Neutrophil (primary cell): ENCODE measurements around the gene NUP133.

Source experiments
- H3K27ac ChIP-seq: fragments of 200-600 bp; sonication (generic); 2 replicates; pipeline ENCODE4 v1.5.1; 2016; ENCODE audit warnings: mild to moderate bottlenecking, moderate library complexity
- H3K27me3 ChIP-seq: fragments of 200-600 bp; sonication (generic); 2 replicates; pipeline ENCODE4 v1.6.0; 2016; ENCODE audit warnings: mild to moderate bottlenecking
- H3K36me3 ChIP-seq: fragments of 200-600 bp; sonication (generic); 2 replicates; pipeline ENCODE4 v1.5.1; 2017
- H3K4me1 ChIP-seq, 2 experiments: fragments of 200-600 bp in 1 of 2; sonication (generic) in 1 of 2; 1 replicate in 1 of 2; 2 replicates in 1 of 2; pipeline versions ENCODE4 v1.5.1 to v1.6.1; 2013 to 2016; ENCODE audit warnings: low read depth in 1 of 2, low read length in 1 of 2, mild to moderate bottlenecking in 1 of 2, moderate library complexity in 1 of 2; ENCODE audit not compliant: control insufficient read depth in 1 of 2, insufficient read depth in 1 of 2
- H3K4me3 ChIP-seq, 2 experiments: fragments of 200-600 bp in 1 of 2; sonication (generic) in 1 of 2; 1 replicate in 1 of 2; 2 replicates in 1 of 2; pipeline ENCODE4 v1.5.1; 2013 to 2016; ENCODE audit warnings: low read depth in 1 of 2, low read length in 1 of 2, mild to moderate bottlenecking in 1 of 2, moderate library complexity in 1 of 2
- H3K9me3 ChIP-seq: fragments of 200-600 bp; sonication (generic); 2 replicates; pipeline ENCODE4 v1.5.1; 2016
- CTCF ChIP-seq: fragments of 200-600 bp; sonication (generic); IDR thresholded peaks from 2 replicates; pipeline ENCODE4 v1.5.1; 2016; ENCODE audit warnings: antibody characterized with exemption

NUP133 gene

DNA sequence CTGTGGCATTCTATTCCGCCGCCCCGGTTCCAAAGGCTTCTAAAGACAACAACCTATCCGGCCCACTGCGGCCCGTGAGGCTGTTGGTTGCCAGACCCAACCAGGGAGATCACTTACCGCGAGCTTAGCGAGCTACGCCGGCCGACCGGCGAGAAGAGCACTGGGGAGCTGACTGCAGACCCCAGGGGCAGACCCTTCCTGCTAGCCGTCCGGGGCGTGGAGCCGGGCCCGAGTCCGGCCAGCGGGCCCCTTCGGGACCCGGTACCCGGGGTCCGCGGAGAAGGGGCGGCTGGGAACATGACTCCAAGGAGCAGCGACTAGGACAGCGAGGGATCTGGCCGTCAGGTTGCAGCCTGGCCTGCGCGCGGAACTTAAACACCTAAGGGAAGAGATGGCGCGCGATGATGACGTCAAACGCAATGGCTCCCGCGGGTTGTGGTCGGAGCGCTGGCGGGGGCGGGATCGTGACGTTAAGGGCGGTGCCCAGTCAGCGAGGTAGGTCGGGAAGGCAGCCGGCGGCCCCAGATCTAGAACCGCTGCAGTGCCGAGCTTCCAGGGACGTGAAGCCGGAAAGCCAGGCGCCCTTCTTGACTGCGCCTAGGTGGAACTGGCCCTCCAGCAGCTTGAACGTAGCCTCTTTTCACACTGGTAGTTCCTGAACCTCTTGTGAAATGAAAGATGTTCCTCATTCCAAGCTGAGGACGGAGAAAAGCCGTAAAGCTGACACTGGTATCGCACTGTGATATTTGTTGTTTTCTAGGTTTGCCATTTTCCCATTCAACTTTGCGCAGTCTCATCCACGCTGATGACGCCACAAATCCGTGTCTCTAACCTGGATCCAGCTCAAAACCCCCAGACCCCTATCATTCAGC, at the start of gene NUP133:
NUP133 (minus strand) TSS at position 391 of the 872 bp plus-strand sequence; CDS start at position 299, 92 bp downstream.
- Histone ChIP-seq H3K9me3 (no peaks in the 10 kb centered on the region), H3K27me3 (no peaks in the 10 kb centered on the region), H3K27ac (peak within 1 kb of the TSS; percentile 93), H3K4me3 (peak within 1 kb of the TSS; percentile 86 to 91), H3K4me1 (peaks cover 17 to 23% of the 10 kb centered on the region in 2 experiments), H3K36me3 (peaks cover 4% of the 10 kb centered on the region)
- peak; percentile 22 for TF ChIP-seq CTCF

GRCh38 chr1:229557200-229557850, 49.2 kb upstream of the NUP133 start:
- Histone ChIP-seq H3K27ac (peak overlapping the region; percentile 83), H3K4me3 (peak overlapping the region; percentile 69 to 81), H3K27me3 (no peaks in the 10 kb centered on the region), H3K9me3 (no peaks in the 10 kb centered on the region), H3K4me1 (peaks cover 35 to 38% of the 10 kb centered on the region in 2 experiments), H3K36me3 (no peaks in the 10 kb centered on the region)
- TF ChIP-seq CTCF = no peak

- no peaks in the 10 kb centered on the region for H3K27me3 ChIP-seq
- H3K4me1 ChIP-seq = peaks cover 40% of the 10 kb centered on the region in 2 experiments
- no peak for TF ChIP-seq CTCF
- no peaks in the 10 kb centered on the region for H3K36me3 ChIP-seq
- no peaks in the 10 kb centered on the region for H3K9me3 ChIP-seq
- no peak overlapping the region for H3K27ac ChIP-seq
- no peak overlapping the region for H3K4me3 ChIP-seq
Measured at GRCh38 chr1:229554886-229555621, 46.9 kb upstream of the NUP133 start.

DNA sequence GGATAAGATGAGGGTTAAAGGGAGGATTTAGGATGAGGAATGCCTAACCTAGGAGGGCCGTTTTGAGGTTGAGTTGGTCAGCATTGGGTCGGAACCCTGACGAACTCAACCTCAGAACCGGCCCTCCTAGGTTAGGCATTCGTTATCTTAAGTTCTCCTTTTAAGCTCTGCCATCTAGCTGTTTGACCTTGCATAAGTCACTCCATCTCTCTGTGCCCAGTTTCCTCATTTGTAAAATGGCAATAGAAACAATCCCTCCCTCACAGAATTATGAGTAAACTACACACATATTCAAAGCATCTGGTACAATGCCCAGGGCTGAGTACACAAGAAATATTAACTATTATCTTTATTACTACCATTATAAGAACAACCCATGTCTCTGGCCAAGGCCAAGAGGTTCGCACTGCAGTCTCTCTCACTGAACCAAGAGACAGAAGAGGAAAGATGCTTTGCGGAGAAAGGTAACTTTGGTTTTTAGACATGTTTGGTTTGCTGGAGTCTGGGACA, 45.5 kb upstream of the NUP133 start:
- no peaks in the 10 kb centered on the region for H3K27me3 ChIP-seq
- TF ChIP-seq CTCF = no peak

GRCh38 chr1:229552732-229553131, 44.6 kb upstream of the NUP133 start:
- Histone ChIP-seq H3K4me3 (no peak overlapping the region), H3K9me3 (no peaks in the 10 kb centered on the region), H3K4me1 (peaks cover 29 to 34% of the 10 kb centered on the region in 2 experiments), H3K36me3 (peaks cover 6% of the 10 kb centered on the region), H3K27me3 (no peaks in the 10 kb centered on the region), H3K27ac (no peak overlapping the region)
- no peak for TF ChIP-seq CTCF

More for the DNA sequence above, 45.5 kb upstream of the NUP133 start:
- H3K4me3 ChIP-seq = no peak overlapping the region
- peaks cover 5% of the 10 kb centered on the region for H3K36me3 ChIP-seq
- H3K4me1 ChIP-seq = peaks cover 32 to 36% of the 10 kb centered on the region in 2 experiments
- H3K27ac ChIP-seq = peak overlapping the region; percentile 38
- H3K9me3 ChIP-seq = no peaks in the 10 kb centered on the region
